ENCODE data around the gene CRACR2B. TPM values are rescaled to one million over a fixed set of nuclear protein-coding genes. Genes with fewer than 3 reads are reported as not detected.

The CRACR2B gene
- total RNA-seq, 1 donor from 2014 or later: 0.53 TPM

DNA sequence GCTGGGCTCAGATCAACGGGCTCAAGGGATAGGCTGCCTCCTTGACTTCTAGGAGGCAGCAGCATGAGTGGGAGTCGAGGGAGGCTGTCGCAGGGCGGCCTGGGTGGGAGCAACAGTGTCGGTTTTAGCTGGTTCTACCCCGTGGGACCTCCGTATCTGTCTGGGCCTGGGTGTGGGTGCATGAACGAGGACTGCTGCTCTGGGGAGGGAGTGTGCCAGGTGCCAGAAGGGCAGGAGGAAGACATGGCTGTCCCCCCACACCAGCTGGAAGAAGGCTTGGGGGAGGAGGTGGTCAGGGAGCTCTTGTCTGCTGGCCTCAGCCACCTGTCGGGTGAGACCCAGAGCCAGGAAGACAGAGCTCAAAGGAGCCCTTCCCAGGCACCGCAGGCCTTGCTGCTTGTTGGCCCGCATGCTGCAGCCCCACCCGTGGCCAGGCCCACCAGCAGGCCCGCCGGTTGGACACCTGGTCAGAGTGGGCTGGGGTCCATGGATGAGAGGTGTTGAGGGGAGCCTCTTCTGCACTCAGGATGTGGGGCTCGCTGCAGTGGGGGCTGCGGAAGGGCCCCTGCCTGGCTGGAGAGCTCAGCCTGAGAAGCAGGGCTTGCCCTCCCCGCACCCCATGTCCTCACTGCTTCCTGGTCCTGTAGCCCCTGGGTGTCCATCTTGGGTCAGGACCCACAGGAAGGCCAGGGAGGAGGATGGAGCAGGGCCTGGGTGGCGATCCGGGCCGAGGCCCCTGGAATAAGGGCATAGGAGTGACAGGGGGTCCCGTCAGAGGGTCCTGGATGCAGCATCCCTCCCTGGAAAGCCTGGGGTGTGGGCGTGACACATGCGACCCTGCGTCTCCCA is 41.3 kb upstream of the CRACR2B start:
- TF ChIP-seq, protein P1, sequence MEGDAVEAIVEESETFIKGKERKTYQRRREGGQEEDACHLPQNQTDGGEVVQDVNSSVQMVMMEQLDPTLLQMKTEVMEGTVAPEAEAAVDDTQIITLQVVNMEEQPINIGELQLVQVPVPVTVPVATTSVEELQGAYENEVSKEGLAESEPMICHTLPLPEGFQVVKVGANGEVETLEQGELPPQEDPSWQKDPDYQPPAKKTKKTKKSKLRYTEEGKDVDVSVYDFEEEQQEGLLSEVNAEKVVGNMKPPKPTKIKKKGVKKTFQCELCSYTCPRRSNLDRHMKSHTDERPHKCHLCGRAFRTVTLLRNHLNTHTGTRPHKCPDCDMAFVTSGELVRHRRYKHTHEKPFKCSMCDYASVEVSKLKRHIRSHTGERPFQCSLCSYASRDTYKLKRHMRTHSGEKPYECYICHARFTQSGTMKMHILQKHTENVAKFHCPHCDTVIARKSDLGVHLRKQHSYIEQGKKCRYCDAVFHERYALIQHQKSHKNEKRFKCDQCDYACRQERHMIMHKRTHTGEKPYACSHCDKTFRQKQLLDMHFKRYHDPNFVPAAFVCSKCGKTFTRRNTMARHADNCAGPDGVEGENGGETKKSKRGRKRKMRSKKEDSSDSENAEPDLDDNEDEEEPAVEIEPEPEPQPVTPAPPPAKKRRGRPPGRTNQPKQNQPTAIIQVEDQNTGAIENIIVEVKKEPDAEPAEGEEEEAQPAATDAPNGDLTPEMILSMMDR (IDR thresholded peaks at IDR 0.05; ENCODE audit: insufficient read depth, low read length, severe bottlenecking): no peak
- DNase-seq (ENCODE audit: low read depth): no peak

DNA sequence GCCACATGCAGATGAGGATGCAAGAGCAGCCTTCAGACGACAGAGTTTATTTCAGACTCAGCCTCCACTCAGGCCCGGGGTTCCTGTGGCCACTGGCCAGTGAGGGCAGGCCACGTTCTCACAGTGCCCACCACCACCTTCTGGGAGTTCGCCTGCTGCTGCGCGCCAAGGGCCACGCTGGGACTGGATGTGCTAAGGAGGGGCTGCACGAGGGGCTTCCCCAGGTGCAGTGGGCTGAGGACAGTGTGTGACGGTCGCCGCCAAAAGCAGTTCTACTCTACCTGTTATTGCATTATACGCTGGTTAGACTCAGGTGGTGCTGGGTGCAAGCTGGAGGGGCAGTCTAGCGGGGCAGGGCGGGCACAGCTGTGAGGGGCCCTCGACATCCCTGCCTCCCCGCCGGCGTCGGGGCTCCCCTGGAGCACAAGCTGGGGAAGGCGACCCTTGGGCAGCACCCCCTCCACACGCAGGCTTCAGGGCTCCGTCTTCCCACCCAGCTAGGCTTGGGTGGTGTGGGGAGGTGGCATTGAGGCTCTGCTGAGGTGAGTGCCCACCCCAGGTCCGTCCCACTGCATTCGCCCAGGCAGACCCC is 40.5 kb upstream of the CRACR2B start:
- Histone ChIP-seq H3K27me3 (ENCODE audit: control insufficient read depth, insufficient read depth, low read length) (peaks cover 3% of the 10 kb centered on the region), H3K36me3 (ENCODE audit: control insufficient read depth, insufficient read depth, low read length) (peaks cover 3% of the 10 kb centered on the region), H3K4me3 (ENCODE audit: low read depth, low read length) (no peak overlapping the region)
- DNase-seq (ENCODE audit: low read depth) (no peak), FAIRE-seq (no peak)
- TF ChIP-seq, protein P1 (IDR thresholded peaks at IDR 0.05; ENCODE audit: insufficient read depth, low read length, severe bottlenecking): no peak

More for the DNA sequence above, 41.3 kb upstream of the CRACR2B start:
- Histone ChIP-seq H3K36me3 (ENCODE audit: control insufficient read depth, insufficient read depth, low read length) (no peaks in the 10 kb centered on the region), H3K27me3 (ENCODE audit: control insufficient read depth, insufficient read depth, low read length) (peaks cover 3% of the 10 kb centered on the region), H3K4me3 (ENCODE audit: low read depth, low read length) (no peak overlapping the region)
- FAIRE-seq: no peak

DNA sequence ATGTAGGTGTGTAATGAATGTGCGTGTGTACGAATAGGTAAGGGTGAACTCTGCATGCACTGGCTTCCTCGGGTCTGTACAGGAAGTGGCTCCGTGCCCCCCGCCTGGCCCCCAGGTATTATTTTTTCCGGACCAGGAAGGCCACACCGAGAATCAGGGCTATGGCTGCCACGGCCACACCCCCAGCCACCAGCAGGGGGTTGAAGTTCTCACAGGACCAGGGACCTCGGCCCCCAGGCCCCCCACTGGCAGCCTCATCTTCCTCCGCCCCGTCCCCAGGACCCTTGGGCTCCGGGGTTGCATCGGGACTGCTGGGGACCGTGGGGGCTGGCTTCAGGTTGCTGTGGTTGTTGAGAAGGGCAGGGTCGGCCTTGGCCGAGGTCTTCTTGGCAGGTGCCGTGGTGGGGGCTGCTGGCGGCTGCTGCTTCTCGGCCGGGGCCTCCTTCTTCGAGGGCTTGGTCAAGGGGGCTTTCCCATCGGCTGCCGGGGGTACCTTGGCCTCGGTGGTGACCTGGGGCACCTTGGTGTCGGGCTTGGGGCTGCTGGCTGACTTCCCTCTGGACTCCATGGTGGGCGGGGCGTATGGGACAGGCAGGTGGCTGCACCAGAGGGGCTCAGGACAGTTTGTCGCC is 39.6 kb upstream of the CRACR2B start:
- Histone ChIP-seq H3K4me3 (ENCODE audit: low read depth, low read length) (no peak overlapping the region), H3K27me3 (ENCODE audit: control insufficient read depth, insufficient read depth, low read length) (peaks cover 3% of the 10 kb centered on the region), H3K36me3 (ENCODE audit: control insufficient read depth, insufficient read depth, low read length) (peaks cover 3% of the 10 kb centered on the region)
- TF ChIP-seq, protein P1 (IDR thresholded peaks at IDR 0.05; ENCODE audit: insufficient read depth, low read length, severe bottlenecking): no peak
- FAIRE-seq: no peak
- DNase-seq (ENCODE audit: low read depth): no peak

GRCh38 chr11:788953-789940 is 38.5 kb upstream of the CRACR2B start:
- peaks cover 3% of the 10 kb centered on the region for H3K27me3 ChIP-seq (ENCODE audit: control insufficient read depth, insufficient read depth, low read length)
- H3K36me3 ChIP-seq (ENCODE audit: control insufficient read depth, insufficient read depth, low read length): peaks cover 5% of the 10 kb centered on the region
- TF ChIP-seq, protein P1 (IDR thresholded peaks at IDR 0.05; ENCODE audit: insufficient read depth, low read length, severe bottlenecking): no peak
- no peak for DNase-seq (ENCODE audit: low read depth)
- FAIRE-seq: no peak
- H3K4me3 ChIP-seq (ENCODE audit: low read depth, low read length): no peak overlapping the region

GRCh38 chr11:789943-790342 is 37.8 kb upstream of the CRACR2B start, which contains the start of gene CEND1:
Gene CEND1 (minus strand): TSS chr11:790090. CDS start chr11:788576, 1,514 bp downstream.
- FAIRE-seq (no peak), DNase-seq (ENCODE audit: low read depth) (no peak)
- Histone ChIP-seq H3K36me3 (ENCODE audit: control insufficient read depth, insufficient read depth, low read length) (peaks cover 10% of the 10 kb centered on the region), H3K4me3 (ENCODE audit: low read depth, low read length) (no peak within 1 kb of the TSS), H3K27me3 (ENCODE audit: control insufficient read depth, insufficient read depth, low read length) (peaks cover 3% of the 10 kb centered on the region)
- TF ChIP-seq, protein P1 (IDR thresholded peaks at IDR 0.05; ENCODE audit: insufficient read depth, low read length, severe bottlenecking): no peak
